Erythroblast (primary cell): ENCODE results near the gene PHLDB3.

Source experiments
- DNase-seq, 2 experiments: peaks; one replicate each; lab custom pipeline; 2025; lab: John Stamatoyannopoulos, UW
- GATA1 ChIP-seq: IDR thresholded peaks from 2 replicates; pipeline ENCODE4 v1.6.1; 2011; ENCODE audit warnings: low read depth, mild to moderate bottlenecking, control low read depth, low read length, moderate library complexity
- POLR2A ChIP-seq: IDR thresholded peaks from 2 replicates; pipeline ENCODE4 v1.6.1; 2011; ENCODE audit warnings: mild to moderate bottlenecking, low read length

PHLDB3 gene

DNA sequence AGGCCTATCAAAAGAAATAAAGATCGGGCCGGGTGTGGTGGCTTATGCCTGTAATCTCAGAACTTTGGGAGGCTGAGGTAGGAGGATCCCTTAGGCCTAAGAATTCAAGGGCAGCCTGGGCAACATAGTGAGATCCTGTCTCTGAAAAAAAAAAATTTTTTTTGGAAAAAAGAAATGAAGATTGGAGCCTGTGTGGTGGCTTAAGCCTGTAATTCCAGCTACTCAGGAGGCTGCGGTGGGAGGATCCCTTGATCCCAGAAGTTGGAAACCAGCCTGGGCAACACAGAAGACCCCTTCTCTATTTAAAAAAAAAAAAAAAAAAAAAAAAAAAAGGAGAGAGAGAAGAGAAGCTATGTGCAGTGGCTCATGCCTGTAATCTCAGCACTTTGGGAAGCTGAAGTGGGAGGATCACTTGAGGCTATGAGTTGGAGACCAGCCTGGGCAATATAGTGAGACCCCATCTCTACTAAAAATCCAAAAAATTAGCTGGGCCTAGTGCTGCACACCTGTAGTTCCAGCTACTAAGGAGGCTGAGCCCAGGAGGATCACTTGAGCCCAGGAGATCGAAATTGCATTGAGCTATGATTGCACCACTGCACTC, 24.5 kb downstream of the PHLDB3 start:
- TF ChIP-seq POLR2A, result no peak
- TF ChIP-seq GATA1, result no peak
- DNase-seq, result no peak

DNA sequence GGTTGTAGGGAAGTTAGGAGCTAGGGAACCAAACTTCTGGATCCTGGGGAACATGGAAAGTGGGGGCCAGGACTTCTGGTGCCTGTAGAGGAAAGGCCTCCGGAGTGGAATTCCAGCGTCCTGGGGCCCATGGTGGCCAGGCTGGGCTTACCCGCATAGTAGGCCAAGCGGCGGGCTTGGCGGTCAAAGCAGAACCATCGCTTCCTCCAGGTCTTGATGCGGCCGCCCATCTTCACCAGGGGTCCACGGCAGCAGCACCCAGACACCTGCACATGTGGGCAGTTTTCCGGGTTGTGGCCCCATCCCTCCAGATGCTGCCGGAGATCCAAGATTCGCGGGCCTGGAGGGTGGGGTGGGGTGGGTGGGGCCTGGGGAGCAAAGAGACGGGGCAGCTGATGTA, 25.3 kb downstream of the PHLDB3 start:
- TF ChIP-seq POLR2A (no peak), GATA1 (no peak)
- DNase-seq, result no peak

DNA sequence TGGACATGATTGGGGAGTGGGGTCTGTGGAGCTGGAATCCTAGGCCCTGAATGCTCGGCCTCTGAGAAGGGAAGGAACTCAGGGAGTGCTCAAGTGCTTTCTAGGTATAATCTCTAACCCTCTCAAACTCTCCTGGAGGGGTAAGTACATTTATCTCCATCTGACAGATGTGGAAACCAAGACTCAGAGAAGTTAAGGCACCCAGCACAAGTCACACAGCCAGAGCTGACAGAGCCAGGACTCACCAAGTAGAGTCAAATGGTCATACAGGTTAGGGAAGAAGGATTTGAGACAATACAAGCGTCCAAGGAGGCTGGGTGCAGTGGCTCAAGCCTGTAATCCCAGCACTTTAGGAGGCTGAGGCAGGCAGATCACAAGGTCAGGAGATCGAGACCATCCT, 26.2 kb downstream of the PHLDB3 start:
- no peak for DNase-seq

DNA sequence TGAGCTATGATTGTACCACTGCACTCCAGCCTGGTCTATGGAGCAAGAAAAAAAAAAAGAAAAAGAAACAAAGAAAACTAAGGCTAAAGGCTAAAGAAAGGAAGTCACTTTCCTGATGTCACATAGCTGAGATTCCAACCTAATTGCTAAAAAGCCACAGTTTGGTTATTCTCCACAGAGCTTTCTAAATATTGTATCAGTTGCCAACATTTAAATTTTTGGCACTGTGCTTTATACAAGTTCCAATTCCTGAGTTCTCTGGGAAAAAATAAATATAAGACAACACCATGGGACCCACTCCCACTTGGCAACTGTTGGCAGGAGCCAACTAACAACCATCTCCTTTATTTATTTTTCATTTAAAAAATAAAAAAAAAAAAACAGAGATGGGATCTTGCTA, 27.9 kb downstream of the PHLDB3 start:
- DNase-seq, result no peak
- TF ChIP-seq GATA1, result no peak
- no peak for TF ChIP-seq POLR2A

More for the DNA sequence above, 26.2 kb downstream of the PHLDB3 start:
- TF ChIP-seq GATA1 (no peak), POLR2A (no peak)

DNA sequence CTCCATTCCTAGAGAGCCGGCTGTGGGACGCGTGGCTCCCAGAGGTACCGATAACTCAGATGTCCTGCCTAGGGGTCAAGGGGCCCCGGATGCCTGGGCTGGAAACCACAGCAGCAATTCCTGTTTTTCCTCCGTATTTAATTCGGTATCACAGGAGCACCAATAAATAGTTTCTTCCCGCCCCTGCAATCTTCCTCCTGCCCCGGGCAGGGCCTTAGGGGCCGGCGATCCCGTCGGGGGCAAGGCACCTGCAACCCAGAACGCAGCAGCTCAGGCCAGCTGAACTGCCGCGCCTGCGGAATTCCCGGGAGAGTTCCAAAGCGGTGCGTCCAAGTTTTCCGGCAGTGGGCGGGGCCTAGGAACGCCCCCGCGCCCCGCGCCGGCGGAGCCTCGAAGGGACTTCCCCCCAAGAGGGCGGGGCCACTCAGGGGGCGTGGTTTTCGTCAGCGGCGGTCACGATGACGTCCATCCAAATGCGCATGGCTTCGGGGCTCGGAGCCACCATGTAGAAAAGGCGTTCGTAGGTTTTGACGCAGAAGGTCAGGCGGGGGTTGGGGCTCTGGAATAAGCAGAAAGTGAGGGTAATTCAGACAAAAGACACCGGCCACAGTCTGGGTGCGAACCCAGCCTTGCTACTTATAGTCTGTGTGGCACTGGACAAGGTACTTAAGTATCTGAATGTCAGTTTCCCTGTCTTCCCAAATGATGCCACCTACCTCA, 29.4 kb downstream of the PHLDB3 start:
- peak; percentile 66 for TF ChIP-seq POLR2A
- no peak for TF ChIP-seq GATA1

DNA sequence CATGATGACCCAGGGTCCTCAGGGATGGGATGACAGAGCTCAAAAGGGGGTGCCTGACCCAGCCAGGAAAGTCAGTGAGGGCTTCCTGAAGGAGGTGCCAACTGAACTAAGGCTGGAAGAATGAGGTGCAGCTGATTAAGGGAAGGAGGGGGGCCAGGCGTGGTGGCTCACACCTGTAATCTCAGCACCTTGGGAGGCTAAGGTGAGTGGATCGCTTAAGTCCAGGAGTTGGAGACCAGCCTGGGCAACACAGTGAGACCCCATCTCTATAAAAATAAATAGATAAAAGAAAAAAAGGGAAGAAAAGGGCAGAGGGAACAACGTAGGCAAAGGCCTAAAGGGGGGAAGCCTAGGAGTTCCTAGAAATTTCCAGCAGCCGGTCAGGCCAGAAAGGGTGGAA, 30.1 kb downstream of the PHLDB3 start:
- no peak for DNase-seq
- TF ChIP-seq POLR2A (no peak), GATA1 (no peak)

More for the DNA sequence above, 29.4 kb downstream of the PHLDB3 start:
- peak; percentile 92 to 96 for DNase-seq

DNA sequence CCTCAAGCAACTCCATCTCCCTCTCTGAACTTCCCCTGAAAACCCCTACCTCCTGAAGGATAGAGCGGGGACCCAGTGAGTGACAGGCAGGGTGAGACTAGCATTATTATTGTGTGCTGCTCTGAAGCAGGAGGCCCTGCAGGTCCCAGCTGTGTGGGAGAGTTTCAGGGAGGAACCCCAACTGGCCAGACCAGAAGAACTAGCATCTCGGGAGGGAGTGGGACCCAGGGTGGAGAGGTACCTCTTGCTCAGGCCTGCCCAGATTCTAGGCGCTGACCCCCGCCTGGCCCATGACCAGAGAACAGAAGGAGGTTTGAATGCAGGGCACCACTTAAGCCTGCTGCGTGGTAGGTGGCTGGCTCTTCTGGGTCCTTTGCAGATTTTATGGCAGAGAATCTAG, 33.5 kb downstream of the PHLDB3 start:
- TF ChIP-seq POLR2A (no peak), GATA1 (no peak)
- no peak for DNase-seq

DNA sequence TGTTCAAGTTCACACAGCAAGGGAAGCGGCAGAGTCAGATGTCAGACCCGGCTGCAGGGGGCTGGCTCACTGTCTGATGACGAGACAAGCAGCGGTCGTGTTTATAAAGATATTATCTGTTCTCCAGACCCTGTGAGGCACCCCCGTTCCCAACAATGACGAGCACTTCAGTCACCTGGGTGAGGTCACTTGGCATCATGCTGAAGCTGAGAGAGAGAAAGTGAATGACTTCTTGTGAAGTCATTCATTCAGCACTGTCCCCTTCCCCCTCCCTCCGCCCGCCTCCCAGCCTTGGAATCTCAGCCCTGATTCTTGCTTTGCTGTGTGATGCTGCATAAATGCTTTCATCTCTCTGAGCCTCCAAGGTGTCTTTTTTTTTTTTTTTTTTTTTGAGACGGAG, 34.3 kb downstream of the PHLDB3 start:
- TF ChIP-seq GATA1 (no peak), POLR2A (no peak)
- no peak for DNase-seq

DNA sequence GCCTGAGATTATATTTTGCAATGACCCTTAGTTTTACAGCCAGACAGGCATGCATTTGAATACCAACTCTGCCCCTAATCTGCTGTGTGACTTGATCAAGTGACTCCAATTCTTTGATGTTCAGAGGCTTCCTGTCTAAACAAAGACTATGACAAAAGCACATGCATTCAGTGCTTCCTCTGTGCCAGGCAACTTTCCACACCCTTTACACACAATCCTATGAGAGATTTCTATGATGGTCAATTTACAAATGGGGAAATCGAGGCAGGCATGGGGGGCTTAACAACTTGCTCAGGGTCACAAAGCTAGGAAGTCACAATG, 35.4 kb downstream of the PHLDB3 start:
- TF ChIP-seq POLR2A (no peak), GATA1 (no peak)
- DNase-seq, result no peak

DNA sequence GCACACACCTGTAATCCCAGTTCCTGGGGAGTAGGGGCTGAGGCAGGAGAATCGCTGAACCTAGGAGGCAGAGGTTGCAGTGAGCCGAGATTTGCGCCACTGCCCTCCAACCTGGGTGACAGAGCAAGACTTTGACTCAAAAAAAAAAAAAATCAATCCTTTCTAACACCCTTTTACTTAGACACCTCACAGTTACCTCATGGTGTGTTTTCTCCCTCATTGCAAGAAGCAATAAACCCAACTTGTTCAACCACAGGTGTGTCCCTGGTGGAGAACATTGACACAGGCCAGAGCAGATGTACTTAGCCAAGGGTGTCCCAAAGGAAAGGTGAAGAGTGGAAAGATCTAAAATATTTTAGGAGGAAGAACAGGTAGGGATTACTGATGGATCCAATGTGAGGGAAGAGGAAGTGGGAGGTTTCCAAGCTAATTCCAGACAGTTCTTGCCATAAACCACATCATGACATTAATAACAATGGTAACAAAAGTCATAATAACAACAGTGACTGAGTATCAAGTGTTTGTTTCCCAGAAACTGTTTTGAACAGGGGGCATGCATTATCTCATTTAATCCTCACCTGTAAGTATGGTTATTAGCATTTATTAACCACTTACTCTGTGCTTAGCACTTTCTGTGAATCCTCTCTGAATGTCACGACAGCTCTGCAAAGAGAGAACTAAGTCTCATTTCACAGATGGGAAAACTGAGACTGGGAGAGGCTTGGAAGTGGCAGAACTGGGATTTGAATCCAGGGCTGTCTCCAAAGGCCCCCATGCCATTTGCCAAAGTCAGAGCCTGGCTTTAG, 36.0 kb downstream of the PHLDB3 start:
- TF ChIP-seq GATA1, result no peak
- no peak for TF ChIP-seq POLR2A

DNA sequence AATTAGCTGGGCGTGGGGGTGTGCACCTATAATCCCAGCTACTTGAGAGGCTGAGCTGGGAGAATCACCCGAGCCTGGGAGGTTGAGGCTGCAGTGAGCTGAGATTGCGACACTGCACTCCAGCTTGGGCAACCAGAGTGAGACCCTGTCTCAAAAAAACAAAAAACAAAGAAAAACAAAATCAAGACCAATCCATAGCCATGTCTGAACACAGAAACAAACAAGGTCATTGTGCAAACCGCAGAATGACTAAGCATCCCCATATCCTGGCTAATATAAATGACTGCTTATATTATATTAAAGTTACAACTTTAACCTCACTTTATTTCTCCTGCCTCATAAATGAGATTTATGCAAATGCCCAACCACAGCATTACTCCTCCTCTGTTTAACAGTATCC, 36.8 kb downstream of the PHLDB3 start:
- DNase-seq, result no peak
- no peak for TF ChIP-seq POLR2A
- no peak for TF ChIP-seq GATA1

More for the DNA sequence above, 36.0 kb downstream of the PHLDB3 start:
- no peak for DNase-seq

DNA sequence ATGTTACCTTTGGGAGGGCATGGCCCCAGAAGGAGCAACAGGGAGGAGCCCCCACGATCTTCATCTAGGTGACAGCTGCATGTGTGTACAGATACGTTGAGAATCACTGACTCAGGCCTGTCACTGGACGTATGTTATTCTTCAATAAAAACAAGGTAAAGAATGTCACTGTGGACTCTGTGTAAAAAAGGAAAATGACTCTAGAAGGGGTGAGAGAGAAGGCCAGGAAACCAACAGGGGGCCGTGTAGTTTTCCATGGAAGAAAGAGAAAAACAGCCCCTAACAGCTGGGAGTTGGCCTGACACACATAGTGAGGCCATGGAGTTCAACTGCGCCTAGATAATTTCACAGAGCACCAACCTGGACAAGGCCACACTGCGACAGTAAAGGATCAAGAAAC, 37.3 kb downstream of the PHLDB3 start:
- TF ChIP-seq GATA1 (no peak), POLR2A (no peak)
- DNase-seq, result no peak

DNA sequence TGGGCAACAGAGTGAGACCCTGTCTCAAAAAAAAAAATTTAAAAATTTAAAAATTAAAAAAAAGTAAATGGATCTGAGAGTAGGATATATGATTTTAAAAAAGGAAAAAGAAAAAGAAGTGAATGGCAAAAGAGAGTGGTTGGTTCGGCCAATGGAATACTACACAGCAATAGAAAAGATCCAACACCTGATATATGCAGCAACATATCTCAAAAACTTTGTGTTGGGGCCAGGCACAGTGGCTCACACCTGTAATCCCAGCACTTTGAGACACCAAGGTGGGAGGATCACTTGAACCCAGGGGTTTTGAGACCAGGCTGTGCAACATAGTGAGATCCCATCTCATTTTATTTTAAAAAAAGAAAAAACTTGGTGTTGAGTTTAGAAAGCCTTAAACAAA, 37.8 kb downstream of the PHLDB3 start:
- DNase-seq, result no peak
- TF ChIP-seq POLR2A, result no peak
- TF ChIP-seq GATA1, result no peak
